ENCODE data around the gene PLTP. TPM values are rescaled to one million over a fixed set of nuclear protein-coding genes. Genes with fewer than 3 reads are reported as not detected.

Gene PLTP
- total RNA-seq, 3 donors from 2014 or later: 15.0 to 141 (median 111) TPM

DNA sequence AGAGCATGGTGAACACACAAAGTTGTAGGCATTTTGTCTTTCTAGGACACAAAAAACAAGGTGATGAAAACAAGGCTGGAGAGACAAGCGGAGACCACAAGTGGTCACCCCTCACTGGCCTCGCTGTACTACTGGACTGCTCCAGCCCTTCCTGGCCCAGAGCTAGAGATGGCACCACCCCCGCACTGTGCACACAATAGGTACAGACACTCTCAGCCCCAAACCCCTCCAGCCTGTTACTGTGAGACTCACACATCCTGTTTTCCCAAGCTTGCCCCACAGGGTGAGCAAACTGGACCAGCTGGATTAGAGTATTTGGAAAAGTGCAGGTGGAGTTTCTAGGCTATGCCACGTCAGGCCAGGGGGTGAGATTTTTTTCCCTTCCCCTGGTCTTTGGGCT, 39.3 kb downstream of the PLTP start:
- Histone ChIP-seq H3K4me3 (no peak overlapping the region), H3K9me3 (no peaks in the 10 kb centered on the region), H3K4me1 (ENCODE audit: low read depth) (peaks cover under 1% of the 10 kb centered on the region), H3K36me3 (ENCODE audit: low read depth) (no peaks in the 10 kb centered on the region)
- DNase-seq (no peak), ATAC-seq (no peak)
- intact Hi-C loops (cut with DNase I, micrococcal nuclease): no loop called here
- TF ChIP-seq, protein P1, sequence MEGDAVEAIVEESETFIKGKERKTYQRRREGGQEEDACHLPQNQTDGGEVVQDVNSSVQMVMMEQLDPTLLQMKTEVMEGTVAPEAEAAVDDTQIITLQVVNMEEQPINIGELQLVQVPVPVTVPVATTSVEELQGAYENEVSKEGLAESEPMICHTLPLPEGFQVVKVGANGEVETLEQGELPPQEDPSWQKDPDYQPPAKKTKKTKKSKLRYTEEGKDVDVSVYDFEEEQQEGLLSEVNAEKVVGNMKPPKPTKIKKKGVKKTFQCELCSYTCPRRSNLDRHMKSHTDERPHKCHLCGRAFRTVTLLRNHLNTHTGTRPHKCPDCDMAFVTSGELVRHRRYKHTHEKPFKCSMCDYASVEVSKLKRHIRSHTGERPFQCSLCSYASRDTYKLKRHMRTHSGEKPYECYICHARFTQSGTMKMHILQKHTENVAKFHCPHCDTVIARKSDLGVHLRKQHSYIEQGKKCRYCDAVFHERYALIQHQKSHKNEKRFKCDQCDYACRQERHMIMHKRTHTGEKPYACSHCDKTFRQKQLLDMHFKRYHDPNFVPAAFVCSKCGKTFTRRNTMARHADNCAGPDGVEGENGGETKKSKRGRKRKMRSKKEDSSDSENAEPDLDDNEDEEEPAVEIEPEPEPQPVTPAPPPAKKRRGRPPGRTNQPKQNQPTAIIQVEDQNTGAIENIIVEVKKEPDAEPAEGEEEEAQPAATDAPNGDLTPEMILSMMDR (IDR thresholded peaks at IDR 0.05): no peak

DNA sequence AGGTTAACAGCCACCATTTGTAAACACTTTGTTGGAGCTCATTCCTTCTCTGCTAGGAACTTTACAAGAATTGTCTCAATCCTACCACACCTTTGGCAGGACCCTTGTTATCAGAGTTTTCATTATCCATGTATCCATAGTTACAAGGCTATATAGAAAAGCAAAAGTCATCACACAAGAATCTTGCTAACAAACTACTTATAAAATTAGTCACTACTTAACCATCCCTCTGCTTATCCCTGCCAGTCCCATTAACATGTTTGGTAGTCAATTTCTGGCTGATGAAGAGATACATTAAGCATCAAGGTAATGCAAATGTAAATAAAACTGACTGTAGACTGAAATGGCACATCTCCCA, 44.2 kb downstream of the PLTP start:
- Histone ChIP-seq H3K9me3 (no peaks in the 10 kb centered on the region), H3K4me3 (no peak overlapping the region), H3K36me3 (ENCODE audit: low read depth) (no peaks in the 10 kb centered on the region), H3K4me1 (ENCODE audit: low read depth) (peaks cover 11% of the 10 kb centered on the region)
- peak; percentile 76 for ATAC-seq
- intact Hi-C loops (cut with DNase I, micrococcal nuclease): no loop called here
- TF ChIP-seq, protein P1 (IDR thresholded peaks at IDR 0.05): no peak
- DNase-seq: no peak

DNA sequence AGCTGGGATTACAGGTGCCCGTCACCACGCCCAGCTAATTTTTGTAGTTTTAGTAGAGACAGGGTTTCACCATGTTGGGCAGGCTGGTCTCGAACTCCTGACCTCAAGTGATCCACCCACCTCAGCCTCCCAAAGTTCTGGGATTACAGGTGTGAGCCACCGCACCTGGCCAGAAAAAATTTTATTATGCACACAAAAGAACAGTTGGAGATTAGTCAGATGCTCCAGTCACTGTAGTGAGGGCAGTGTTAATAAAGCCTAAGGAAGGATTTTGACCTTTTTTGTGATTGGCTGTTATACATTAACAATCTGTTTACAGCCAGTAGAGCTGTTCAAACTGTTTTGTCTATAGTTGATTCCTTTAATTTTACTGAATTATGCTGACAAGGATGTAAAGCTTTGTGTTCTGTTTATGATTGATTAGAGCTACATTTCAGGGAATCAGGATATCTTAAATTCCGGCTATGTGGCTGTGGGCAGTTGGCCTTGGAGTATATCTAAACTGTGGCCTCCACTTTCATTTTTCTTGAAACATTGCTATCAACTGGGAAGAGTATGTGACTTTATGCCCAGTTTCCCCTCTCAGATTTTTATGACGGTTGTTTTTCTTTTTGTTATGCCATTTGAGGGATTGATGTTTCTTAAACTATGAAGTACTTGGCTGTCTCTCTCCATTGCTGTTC, 44.7 kb downstream of the PLTP start:
- H3K4me3 ChIP-seq: no peak overlapping the region
- TF ChIP-seq, protein P1 (IDR thresholded peaks at IDR 0.05): no peak
- no peak for DNase-seq
- no peaks in the 10 kb centered on the region for H3K36me3 ChIP-seq (ENCODE audit: low read depth)
- intact Hi-C loops (cut with DNase I, micrococcal nuclease): no loop called here
- H3K4me1 ChIP-seq (ENCODE audit: low read depth): peaks cover 14% of the 10 kb centered on the region
- peak; percentile 89 for ATAC-seq
- no peaks in the 10 kb centered on the region for H3K9me3 ChIP-seq

DNA sequence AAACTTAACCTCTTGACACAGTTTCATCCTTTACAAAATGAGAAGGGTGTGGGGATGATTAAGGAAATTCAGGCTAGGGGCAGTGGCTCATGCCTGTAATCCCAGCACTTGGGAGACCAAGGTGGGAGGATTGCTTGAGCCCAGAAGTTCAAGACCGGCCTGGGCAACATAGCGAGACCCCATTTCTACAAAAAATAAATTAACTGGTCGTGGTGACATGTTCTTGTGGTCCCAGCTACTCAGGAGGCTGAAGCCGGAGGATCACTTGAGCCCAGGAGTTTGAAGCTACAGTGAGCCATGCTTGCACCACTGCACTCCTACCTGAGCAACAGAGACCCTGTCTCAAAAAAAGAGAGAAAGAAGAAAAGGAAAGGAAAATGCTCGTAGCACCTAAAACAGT, 45.5 kb downstream of the PLTP start:
- intact Hi-C loops (cut with DNase I, micrococcal nuclease): no loop called here
- DNase-seq (no peak), ATAC-seq (no peak)
- H3K9me3 ChIP-seq: no peaks in the 10 kb centered on the region
- no peak overlapping the region for H3K4me3 ChIP-seq
- peaks cover 21% of the 10 kb centered on the region for H3K4me1 ChIP-seq (ENCODE audit: low read depth)
- H3K36me3 ChIP-seq (ENCODE audit: low read depth): no peaks in the 10 kb centered on the region
- TF ChIP-seq, protein P1 (IDR thresholded peaks at IDR 0.05): no peak

DNA sequence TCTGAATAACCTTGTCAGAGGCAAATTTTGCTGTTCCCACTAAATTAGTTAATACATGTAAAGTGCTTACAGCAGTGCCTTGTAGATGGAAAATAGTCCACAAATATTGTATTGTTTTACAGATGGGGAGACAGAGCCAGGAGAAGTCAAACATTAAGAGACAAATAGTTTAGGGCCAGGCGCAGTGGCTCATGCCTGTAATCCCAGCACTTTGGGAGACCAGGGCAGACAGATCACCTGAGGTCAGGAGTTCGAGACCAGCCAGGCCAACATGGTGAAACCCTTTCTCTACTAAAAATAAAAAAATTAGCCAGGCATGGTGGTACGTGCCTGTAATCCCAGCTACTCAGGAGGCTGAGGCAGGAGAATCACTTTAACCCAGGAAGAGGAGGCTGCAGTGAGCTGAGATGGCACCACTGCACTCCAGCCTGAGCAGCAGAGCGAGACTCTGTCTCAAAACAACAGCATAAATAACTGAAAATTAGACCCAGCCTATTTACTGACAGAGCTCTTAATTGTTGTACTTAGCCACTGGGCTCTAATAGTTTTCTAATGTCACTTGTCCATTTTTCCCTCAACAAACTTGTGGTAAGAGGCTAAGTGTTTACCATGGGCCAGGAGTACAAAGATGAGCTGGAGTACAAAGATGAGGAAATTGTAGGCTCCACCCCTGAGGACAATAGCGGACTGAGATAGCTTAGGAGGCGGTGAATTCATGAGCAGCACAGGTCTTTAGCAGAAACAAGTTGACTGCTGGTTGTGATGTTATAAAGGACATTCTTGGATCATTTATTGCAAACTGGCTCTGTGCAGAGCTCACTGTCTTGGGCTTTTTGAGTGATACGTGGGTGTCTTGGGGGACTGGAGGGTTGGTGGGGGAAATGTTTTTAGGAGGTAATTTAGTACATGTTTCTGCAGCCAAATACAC, 48.1 kb downstream of the PLTP start:
- TF ChIP-seq, protein P1 (IDR thresholded peaks at IDR 0.05): no peak
- Histone ChIP-seq H3K9me3 (no peaks in the 10 kb centered on the region), H3K36me3 (ENCODE audit: low read depth) (no peaks in the 10 kb centered on the region), H3K4me3 (no peak overlapping the region), H3K4me1 (ENCODE audit: low read depth) (peaks cover 29% of the 10 kb centered on the region)
- ATAC-seq: peak; percentile 62
- intact Hi-C loops (cut with DNase I, micrococcal nuclease): no loop called here
- peak in 1 of 3 donors; percentile 51 for DNase-seq
